Measurements from ENCODE around the gene BLOC1S3. TPM values are rescaled to one million over a fixed set of nuclear protein-coding genes. Genes with fewer than 3 reads are reported as not detected.

BLOC1S3 gene
- total and polyA plus RNA-seq, 2 of the 4 experiments (the other 2 are of a cell fraction): 1.1 to 4.9 TPM

- H2AK5ac ChIP-seq (ENCODE audit: low read depth, low read length): no peak overlapping the region
- no peaks in the 10 kb centered on the region for H3K4me1 ChIP-seq (ENCODE audit: control insufficient read depth, insufficient read depth, low read length)
- peaks cover 2 to 9% of the 10 kb centered on the region in 2 experiments; a peak in 1 of 4 replicates for H3K79me1 ChIP-seq (ENCODE audit: low read depth in 1 of 2, low read length in 2 of 2)
- H4K91ac ChIP-seq (ENCODE audit: insufficient read depth, low read depth, low read length): no peak overlapping the region
- ChIA-PET CTCF (no interaction called here), POLR2A (ENCODE audit: unreplicated experiment) (no interaction called here)
- DNase-seq (no peak), ATAC-seq (ENCODE audit: low read depth) (no peak)
- in situ Hi-C loops (cut with MboI; ENCODE audit: low sequenced_read_pairs): no loop called here
- no peak overlapping the region for H3K4me2 ChIP-seq (ENCODE audit: low read depth, low read length)
- intact Hi-C loops (cut with micrococcal nuclease): no loop called here
- H2BK120ac ChIP-seq (ENCODE audit: low read depth, low read length): no peak overlapping the region
- H3K9me3 ChIP-seq (ENCODE audit: control insufficient read depth, insufficient read depth, low read length): no peaks in the 10 kb centered on the region
- BruUV-seq (replicated peaks): no TSS peak
- H4K8ac ChIP-seq (ENCODE audit: low read depth in 2 of 2, low read length in 2 of 2): no peak overlapping the region
- H3K36me3 ChIP-seq (ENCODE audit: control insufficient read depth, insufficient read depth, low read length): peaks cover 45% of the 10 kb centered on the region
- H2BK20ac ChIP-seq (ENCODE audit: low read depth, low read length): no peak overlapping the region
- H3K14ac ChIP-seq (replicated peaks; ENCODE audit: low read depth, low read length): no peak overlapping the region
- no peak overlapping the region for H3K4me3 ChIP-seq (ENCODE audit: insufficient read depth, low read depth, low read length)
- H2BK15ac ChIP-seq (ENCODE audit: low read depth, low read length): no peak overlapping the region
- TF ChIP-seq RFX5 (IDR thresholded peaks at IDR 0.05; ENCODE audit: low read depth, low read length): no peak
- no peak for TF ChIP-seq MAFK (IDR thresholded peaks at IDR 0.05; ENCODE audit: low read depth, low read length)
- TF ChIP-seq RAD21 (IDR thresholded peaks at IDR 0.05; ENCODE audit: low read length): no peak
- no peak for TF ChIP-seq NFE2L2 (IDR thresholded peaks at IDR 0.05; ENCODE audit: low read depth, low read length)
- no peak for TF ChIP-seq ELK1 (IDR thresholded peaks at IDR 0.05; ENCODE audit: borderline replicate concordance, low read depth, low read length)
- no peak for TF ChIP-seq POLR2A (IDR thresholded peaks at IDR 0.05; ENCODE audit: low read depth, low read length)
- TF ChIP-seq FOS (IDR thresholded peaks at IDR 0.05; ENCODE audit: low read depth, low read length): no peak
- no peak for TF ChIP-seq USF2 (IDR thresholded peaks at IDR 0.05; ENCODE audit: low read depth, low read length)
- no peak for TF ChIP-seq MXI1 (IDR thresholded peaks at IDR 0.05; ENCODE audit: borderline replicate concordance, low read depth, low read length)
- TF ChIP-seq CTCF (conservative IDR thresholded peaks at IDR 0.05; ENCODE audit: low read depth, low read length): no peak
- TF ChIP-seq RCOR1 (IDR thresholded peaks at IDR 0.05; ENCODE audit: insufficient replicate concordance, low read length): no peak
- no peak for TF ChIP-seq SMC3 (IDR thresholded peaks at IDR 0.05; ENCODE audit: low read depth, low read length)
- no peak for TF ChIP-seq CHD1 (IDR thresholded peaks at IDR 0.05; ENCODE audit: low read depth, low read length)
- no peak overlapping the region for H2AFZ ChIP-seq (replicated peaks; ENCODE audit: low read length, poor library complexity)
- H3K18ac ChIP-seq (ENCODE audit: low read depth, low read length): no peak overlapping the region
- no peak overlapping the region for H3K9ac ChIP-seq (ENCODE audit: low read depth, low read length)
- H3K56ac ChIP-seq (ENCODE audit: extremely low read depth, insufficient read depth, low read length): no peak overlapping the region
- H2AK9ac ChIP-seq (replicated peaks; ENCODE audit: low read depth, low read length, poor library complexity): no peak overlapping the region
- no peaks in the 10 kb centered on the region; the same call in 1 of the 2 replicates for H4K20me1 ChIP-seq (ENCODE audit: insufficient read depth, low read length)
- no peaks in the 10 kb centered on the region for H3K9me1 ChIP-seq (ENCODE audit: insufficient read depth, low read length)
- 94% methylated on average over 27 of the region's 53 CpGs; no CpG with 5 or more reads in 1 of the 2 experiments for WGBS, 2 experiments (ENCODE audit: extremely low coverage in 2 of 2, insufficient read length in 1 of 2)
- H3K27me3 ChIP-seq (ENCODE audit: control insufficient read depth, insufficient read depth, low read length): no peaks in the 10 kb centered on the region
- no peak overlapping the region for H2BK5ac ChIP-seq (ENCODE audit: low read depth, low read length, poor library complexity, severe bottlenecking)
- dilution Hi-C loops (cut with HindIII; ENCODE audit: low sequenced_read_pairs, unreplicated experiment): no loop called here
- H3K27ac ChIP-seq (ENCODE audit: insufficient read depth, low read length): no peak overlapping the region
- no peak overlapping the region for H3K23ac ChIP-seq (ENCODE audit: low read depth, low read length)
- H4K5ac ChIP-seq (ENCODE audit: low read depth, low read length): no peak overlapping the region
- H3K4ac ChIP-seq (ENCODE audit: low read depth, low read length): no peak overlapping the region
These were observed 33.9 kb upstream of the BLOC1S3 start for GRCh38 chr19:45144431-45145269.
